GM21390 (cell line): ENCODE data around the gene FGF14.

Experiments used
- ATAC-seq: cut with Tn5 transposase; IDR thresholded peaks from one replicate; pipeline ENCODE4 v1.9.1; 2021; ENCODE audit not compliant: unreplicated experiment

FGF14 gene

GRCh38 chr13:102000764-102001163 lies 401.1 kb downstream of the FGF14 start:
- no peak for ATAC-seq

GRCh38 chr13:101998129-101998528 lies 403.7 kb downstream of the FGF14 start:
- no peak for ATAC-seq

GRCh38 chr13:101996954-101997353 lies 404.9 kb downstream of the FGF14 start:
- ATAC-seq = no peak

GRCh38 chr13:101989798-101990350 lies 412.0 kb downstream of the FGF14 start:
- ATAC-seq = no peak

GRCh38 chr13:101988140-101988539 lies 413.7 kb downstream of the FGF14 start:
- no peak for ATAC-seq

GRCh38 chr13:101986316-101986715 lies 415.5 kb downstream of the FGF14 start:
- no peak for ATAC-seq

- ATAC-seq = no peak
Observed at GRCh38 chr13:101985321-101985720, 416.5 kb downstream of the FGF14 start.

- ATAC-seq = no peak
Observed at GRCh38 chr13:101982903-101983302, 418.9 kb downstream of the FGF14 start.

- no peak for ATAC-seq
Observed at GRCh38 chr13:101979825-101980224, 422.0 kb downstream of the FGF14 start.

- no peak for ATAC-seq
Observed at GRCh38 chr13:101978552-101979315, 423.1 kb downstream of the FGF14 start.

- no peak for ATAC-seq
Observed at GRCh38 chr13:101977475-101977874, 424.4 kb downstream of the FGF14 start.

- no peak for ATAC-seq
Observed at GRCh38 chr13:101972191-101972590, 429.7 kb downstream of the FGF14 start.

- ATAC-seq = no peak
Observed at GRCh38 chr13:101970341-101970740, 431.5 kb downstream of the FGF14 start.

GRCh38 chr13:101967781-101968180 lies 434.1 kb downstream of the FGF14 start:
- ATAC-seq = no peak

GRCh38 chr13:101967216-101967615 lies 434.6 kb downstream of the FGF14 start:
- no peak for ATAC-seq

- no peak for ATAC-seq
Observed at GRCh38 chr13:101965096-101965495, 436.8 kb downstream of the FGF14 start.

GRCh38 chr13:101959016-101959415 lies 442.8 kb downstream of the FGF14 start:
- ATAC-seq = no peak

GRCh38 chr13:101955764-101956163 lies 446.1 kb downstream of the FGF14 start:
- no peak for ATAC-seq

- ATAC-seq = no peak
Observed at GRCh38 chr13:101951114-101951513, 450.7 kb downstream of the FGF14 start.

GRCh38 chr13:101949681-101950080 lies 452.2 kb downstream of the FGF14 start:
- ATAC-seq = no peak

- ATAC-seq = no peak
Observed at GRCh38 chr13:101946401-101946800, 455.4 kb downstream of the FGF14 start.

GRCh38 chr13:101945435-101945834 lies 456.4 kb downstream of the FGF14 start:
- no peak for ATAC-seq

- ATAC-seq = no peak
Observed at GRCh38 chr13:101944521-101944920, 457.3 kb downstream of the FGF14 start.
